G401 (cell line): ENCODE results near the gene SLC24A4. TPM values are rescaled to one million over a fixed set of nuclear protein-coding genes. Genes with fewer than 3 reads are reported as not detected.
"Not testable (repeated sequence)": the region's sequence is repeated elsewhere in the genome, so short reads cannot be mapped to it uniquely, and the experiment has no call there.

Source experiments
- DNase-seq: peaks from one replicate; pipeline ENCODE4 v3.0.0-alpha.2; 2015; ENCODE audit warnings: low spot score
- in situ Hi-C: cut with HindIII; loops from 2 replicates; pipeline ENCODE4 v1.10.0; 2016; ENCODE audit warnings: low sequenced_read_pairs, mixed read lengths
- total RNA-seq: library from RNA; depleted of rRNA; stranded (reverse); fragments of >200 nt; shearing (Covaris generic); gene quantifications from 2 replicates; pipeline ENCODE4 v1.2.3, GENCODE V29; 2014

SLC24A4 gene
- total RNA-seq, 1 experiment from 2014 or later, result not detected

- peak; percentile 65 for DNase-seq
- in situ Hi-C loops, result no loop called here
These were observed 74.4 kb downstream of the SLC24A4 start for GRCh38 chr14:92397150-92397952.

GRCh38 chr14:92397953-92398564 is 75.1 kb downstream of the SLC24A4 start:
- in situ Hi-C loops, result no loop called here
- DNase-seq, result no peak

- in situ Hi-C loops, result no loop called here
- no peak for DNase-seq
These were observed 76.1 kb downstream of the SLC24A4 start for GRCh38 chr14:92398888-92399636.

GRCh38 chr14:92400579-92401444 is 77.8 kb downstream of the SLC24A4 start:
- DNase-seq, result peak; percentile 3
- in situ Hi-C loops, result no loop called here

GRCh38 chr14:92401561-92401960 is 78.6 kb downstream of the SLC24A4 start:
- in situ Hi-C loops, result no loop called here
- no peak for DNase-seq

DNA sequence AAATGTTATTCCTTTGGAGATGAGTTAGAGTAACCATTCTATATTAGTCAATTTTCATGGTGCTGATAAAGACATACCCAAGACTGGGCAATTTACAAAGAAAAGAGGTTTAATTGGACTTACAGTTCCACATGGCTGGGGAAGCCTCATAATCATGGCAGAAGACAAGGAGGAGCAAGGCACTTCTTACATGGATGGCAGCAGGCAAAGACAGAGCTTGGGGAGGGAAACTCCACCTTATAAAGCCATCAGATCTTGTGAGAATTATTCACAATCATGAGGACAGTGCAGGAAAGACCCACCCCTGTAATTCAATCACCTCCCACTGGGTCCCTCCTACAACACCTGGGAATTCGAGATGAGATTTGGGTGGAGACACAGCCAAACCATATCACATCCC is 79.5 kb downstream of the SLC24A4 start:
- in situ Hi-C loops, DNase-seq: not testable (repeated sequence)

- no peak for DNase-seq
- in situ Hi-C loops, result no loop called here
These were observed 81.1 kb downstream of the SLC24A4 start for GRCh38 chr14:92404018-92404417.

GRCh38 chr14:92404421-92404820 is 81.5 kb downstream of the SLC24A4 start:
- DNase-seq, result no peak
- in situ Hi-C loops, result no loop called here

- no peak for DNase-seq
- in situ Hi-C loops, result no loop called here
These were observed 82.0 kb downstream of the SLC24A4 start for GRCh38 chr14:92404938-92405337.

DNA sequence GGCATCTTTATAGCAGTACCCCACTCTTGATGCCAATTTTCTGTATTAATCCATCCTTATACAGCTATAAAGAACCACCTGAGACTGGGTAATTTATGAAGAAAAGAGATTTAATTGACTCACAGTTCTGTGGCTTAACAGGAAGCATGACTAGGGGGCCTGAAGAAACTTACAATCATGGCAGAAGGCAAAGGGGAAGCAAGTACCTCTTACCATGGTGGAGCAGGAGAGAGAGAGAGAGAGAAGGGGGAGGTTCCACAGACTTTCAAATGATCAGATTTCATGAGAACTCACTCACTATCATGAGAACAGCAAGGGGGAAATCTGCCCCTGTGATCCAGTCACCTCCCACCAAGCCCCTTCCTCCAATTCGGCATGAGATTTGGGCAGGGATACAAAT is 84.4 kb downstream of the SLC24A4 start:
- DNase-seq, result no peak
- in situ Hi-C loops, result no loop called here

- no peak for DNase-seq
- in situ Hi-C loops, result no loop called here
These were observed 86.1 kb downstream of the SLC24A4 start for GRCh38 chr14:92409043-92409442.

DNA sequence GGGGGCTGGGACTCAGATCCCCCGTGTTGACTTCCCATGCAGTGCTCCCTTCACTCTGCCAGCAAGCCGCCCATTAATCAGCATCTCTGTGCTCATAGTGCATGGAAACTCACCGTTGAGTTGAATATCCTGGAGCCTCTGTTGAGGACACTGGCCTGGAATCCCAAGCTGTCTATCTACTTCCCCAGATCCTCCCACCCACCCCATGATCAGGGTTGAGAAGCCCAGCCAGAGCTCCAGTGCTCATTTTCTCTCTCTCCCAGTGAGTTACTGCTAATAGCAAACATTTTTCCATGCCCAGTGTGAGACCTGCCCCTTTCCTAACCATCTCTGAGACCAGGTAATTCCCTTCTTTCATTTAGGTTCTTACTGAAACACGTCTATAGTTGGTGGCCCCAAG is 88.2 kb downstream of the SLC24A4 start:
- no peak for DNase-seq
- in situ Hi-C loops, result no loop called here

DNA sequence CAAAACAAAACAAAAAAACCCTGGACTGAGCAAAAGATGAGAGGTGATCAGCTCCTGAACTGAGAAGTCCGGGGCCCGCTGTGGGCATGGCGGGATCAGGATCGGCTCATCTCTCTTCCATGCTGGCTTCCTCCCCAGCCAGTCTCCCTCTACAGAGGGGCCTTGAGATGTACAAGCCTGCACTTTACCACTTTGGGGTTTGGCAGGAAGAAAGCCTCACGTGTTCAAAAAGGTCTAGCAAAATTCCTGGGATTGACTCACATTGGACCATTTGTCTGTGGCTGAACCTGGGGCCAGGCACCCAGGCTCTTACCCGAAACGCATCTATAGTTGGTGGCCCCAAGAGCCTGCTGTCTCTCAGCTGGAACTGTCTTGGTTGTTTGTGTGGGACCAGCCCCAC is 89.0 kb downstream of the SLC24A4 start:
- in situ Hi-C loops, result no loop called here
- no peak for DNase-seq

DNA sequence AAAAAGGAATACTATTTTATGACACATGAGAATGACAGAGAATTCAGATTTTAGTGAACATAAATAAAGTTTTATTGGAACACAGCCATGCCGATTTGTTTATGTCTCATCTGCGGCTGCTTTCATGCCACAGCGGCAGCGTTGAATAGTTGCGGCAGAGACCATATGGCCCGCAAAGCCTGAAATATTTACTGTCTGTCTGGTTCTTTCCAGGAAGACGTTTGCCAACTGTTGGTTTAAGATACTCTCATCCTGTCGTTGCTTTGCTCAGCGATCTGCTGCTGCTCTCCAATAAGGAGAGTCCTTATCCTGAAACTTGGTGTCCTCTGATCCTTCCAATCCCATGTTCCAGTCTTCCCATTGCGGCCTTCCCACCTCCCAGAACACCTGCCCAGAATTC is 89.9 kb downstream of the SLC24A4 start:
- in situ Hi-C loops, result no loop called here
- DNase-seq, result no peak

DNA sequence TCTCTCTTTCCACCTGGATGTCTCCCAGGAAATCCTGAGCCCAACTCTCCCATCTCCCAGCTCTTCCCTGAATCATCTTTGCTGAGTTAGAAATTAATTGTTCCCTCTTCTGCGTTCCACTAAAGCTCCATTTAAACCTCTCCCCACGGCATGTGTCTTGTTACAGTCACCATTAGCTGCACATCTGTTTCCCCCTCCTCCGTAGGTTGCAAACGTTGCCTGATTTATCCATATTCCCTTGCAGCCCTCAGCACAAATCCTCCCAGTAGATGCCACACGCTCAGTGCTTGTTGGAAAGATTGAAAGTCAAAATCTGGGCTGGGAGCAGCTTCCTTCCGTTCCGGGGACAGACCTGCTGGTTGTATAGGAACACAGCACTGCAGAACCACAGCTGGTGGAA is 90.4 kb downstream of the SLC24A4 start:
- no peak for DNase-seq
- in situ Hi-C loops, result no loop called here

DNA sequence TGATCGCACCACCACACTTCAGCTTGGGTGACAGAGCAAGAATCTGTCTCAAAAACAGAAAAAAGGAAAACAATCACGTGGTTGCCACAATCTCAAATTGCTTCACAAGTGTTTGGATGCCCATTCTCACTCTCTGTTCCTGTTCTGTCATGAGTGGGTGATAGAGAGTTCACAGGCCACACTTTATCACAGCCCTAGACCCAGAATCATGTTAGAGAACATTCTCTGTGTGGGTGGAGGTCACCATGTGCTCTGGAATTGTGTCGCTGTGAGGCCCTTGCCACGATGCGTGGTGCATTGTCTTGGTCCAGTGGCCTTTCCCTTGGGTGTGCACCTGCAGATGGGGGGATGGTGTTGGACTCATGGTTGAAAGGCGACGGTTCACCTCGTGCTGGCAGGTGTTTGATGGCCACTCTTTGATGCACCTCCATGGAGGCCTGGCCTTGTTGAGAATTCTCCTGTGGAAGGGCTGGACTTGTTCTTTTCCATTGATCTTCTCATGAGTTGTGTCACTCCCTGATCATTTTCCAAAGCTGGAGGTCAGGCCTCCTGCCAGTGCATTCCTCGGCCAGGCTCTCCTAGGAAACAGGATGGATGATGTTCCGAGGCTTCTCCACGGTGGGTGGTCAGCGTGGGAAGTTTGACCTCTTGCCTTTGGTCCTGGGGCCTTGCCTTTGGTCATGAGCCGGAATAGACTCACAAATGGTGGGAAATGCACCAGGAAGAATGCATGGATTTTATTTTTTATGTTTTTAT is 91.9 kb downstream of the SLC24A4 start:
- DNase-seq, result no peak
- in situ Hi-C loops, result no loop called here

DNA sequence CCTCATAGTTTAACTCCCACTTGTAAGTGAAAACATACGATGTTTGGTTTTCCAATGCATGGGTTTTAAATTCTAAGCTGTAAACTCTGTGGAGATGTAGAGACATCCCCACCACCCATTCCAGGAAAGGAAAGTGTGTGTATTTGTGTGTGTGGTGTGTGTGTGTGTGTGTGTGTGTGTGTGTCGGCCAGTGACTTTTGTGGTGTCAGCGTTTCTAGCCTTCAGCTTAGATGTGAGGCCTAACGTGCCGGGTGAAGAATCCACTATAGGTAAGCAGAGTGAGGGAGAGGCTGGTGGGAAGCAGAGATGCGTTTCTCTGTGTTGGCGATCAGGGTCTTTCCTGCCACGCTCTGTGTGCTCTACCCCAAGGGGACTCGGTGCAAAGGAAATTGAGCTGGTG is 93.0 kb downstream of the SLC24A4 start:
- no peak for DNase-seq
- in situ Hi-C loops, result no loop called here

DNA sequence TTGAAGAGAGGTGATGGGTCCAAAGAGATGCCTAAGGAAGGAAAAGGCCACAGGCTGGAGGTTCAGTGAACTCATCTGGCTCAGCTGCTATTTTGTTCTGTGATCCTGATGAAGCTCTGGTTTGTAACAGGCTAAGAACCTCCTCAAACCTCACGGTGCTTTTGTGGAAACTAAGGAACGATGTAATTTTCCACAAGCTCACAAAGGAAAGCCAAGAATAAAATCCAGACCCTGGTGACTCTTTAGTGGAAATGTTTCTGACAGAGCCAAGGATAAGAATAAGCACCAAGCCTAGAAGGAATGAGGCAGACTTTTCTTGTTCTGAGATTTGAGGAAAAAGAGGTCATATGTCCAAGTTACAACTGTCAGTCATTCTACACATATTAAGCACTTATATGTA is 93.6 kb downstream of the SLC24A4 start:
- no peak for DNase-seq
- in situ Hi-C loops, result no loop called here

DNA sequence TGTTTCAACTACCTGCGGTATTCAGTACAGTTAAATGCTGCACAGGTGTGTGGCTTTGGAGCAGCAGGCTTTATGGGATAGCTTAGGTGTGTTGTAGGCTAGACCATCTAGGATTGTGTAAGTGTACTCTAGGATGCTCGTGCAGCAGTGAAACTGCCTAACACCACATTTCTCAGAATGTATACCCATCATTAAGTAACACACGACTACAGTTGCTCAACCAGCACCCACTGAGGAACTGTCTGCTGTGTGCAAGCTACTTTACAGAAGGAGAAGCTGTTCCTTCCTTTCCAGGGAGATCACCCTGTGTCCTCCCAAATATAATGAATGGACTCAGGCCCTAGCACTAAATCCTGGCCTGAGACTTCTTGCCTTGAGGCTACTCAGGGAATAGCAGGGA is 94.8 kb downstream of the SLC24A4 start:
- no peak for DNase-seq
- in situ Hi-C loops, result no loop called here
